ENCODE measurements around the gene SLC8A1.

DNA sequence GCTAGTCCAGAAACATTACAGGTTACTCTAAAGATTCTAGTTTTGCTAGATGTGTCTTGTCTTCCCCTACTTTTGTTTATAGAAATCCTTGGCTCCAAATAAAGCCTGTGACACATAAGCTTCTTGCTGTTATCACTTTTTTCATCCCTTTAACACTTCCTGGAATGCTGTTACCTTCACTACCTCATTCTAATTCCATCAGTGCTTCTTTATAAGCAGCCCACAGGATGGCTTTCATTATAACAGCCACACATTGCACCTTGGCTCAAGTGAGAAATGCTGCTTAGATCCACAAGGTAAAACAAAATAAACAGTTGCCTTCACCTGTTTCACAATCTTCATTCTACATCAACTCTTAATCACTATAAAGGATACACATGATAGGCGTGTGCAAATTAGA, 221.7 kb downstream of the SLC8A1 start:
- TF ChIP-seq, protein P1, sequence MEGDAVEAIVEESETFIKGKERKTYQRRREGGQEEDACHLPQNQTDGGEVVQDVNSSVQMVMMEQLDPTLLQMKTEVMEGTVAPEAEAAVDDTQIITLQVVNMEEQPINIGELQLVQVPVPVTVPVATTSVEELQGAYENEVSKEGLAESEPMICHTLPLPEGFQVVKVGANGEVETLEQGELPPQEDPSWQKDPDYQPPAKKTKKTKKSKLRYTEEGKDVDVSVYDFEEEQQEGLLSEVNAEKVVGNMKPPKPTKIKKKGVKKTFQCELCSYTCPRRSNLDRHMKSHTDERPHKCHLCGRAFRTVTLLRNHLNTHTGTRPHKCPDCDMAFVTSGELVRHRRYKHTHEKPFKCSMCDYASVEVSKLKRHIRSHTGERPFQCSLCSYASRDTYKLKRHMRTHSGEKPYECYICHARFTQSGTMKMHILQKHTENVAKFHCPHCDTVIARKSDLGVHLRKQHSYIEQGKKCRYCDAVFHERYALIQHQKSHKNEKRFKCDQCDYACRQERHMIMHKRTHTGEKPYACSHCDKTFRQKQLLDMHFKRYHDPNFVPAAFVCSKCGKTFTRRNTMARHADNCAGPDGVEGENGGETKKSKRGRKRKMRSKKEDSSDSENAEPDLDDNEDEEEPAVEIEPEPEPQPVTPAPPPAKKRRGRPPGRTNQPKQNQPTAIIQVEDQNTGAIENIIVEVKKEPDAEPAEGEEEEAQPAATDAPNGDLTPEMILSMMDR (IDR thresholded peaks at IDR 0.05; ENCODE audit: borderline replicate concordance, extremely low read depth, low read length, poor library complexity, severe bottlenecking): no peak
- TF ChIP-seq EZH2 (IDR thresholded peaks at IDR 0.05; ENCODE audit: borderline replicate concordance, low read depth, low read length, severe bottlenecking): no peak
